SU-DHL-6 (cell line): Measurements from ENCODE around the gene NXPH4.

ENCODE experiments used
- H2AFZ ChIP-seq: fragments of 200-600 bp; sonication (generic); 2 replicates; pipeline ENCODE4 v1.6.1; 2014; ENCODE audit warnings: low read depth, mild to moderate bottlenecking, moderate library complexity, mixed read lengths, antibody characterized with exemption, low read length; ENCODE audit not compliant: severe bottlenecking
- H3F3A ChIP-seq: fragments of 200-600 bp; shearing (Covaris generic); 2 replicates; pipeline ENCODE4 v1.6.0; 2016; ENCODE audit warnings: antibody characterized with exemption, mild to moderate bottlenecking; ENCODE audit not compliant: insufficient read depth
- H3K27ac ChIP-seq: fragments of 200-600 bp; sonication (generic); 2 replicates; pipeline ENCODE4 v1.5.1; 2016; ENCODE audit warnings: low read depth, mild to moderate bottlenecking, low read length, moderate library complexity, mixed read lengths
- H3K27me3 ChIP-seq: fragments of 200-600 bp; sonication (generic), shearing (Covaris generic); 2 replicates; pipeline ENCODE4 v1.6.0; 2014; ENCODE audit warnings: mild to moderate bottlenecking, low read length
- H3K36me3 ChIP-seq: fragments of 200-600 bp; sonication (generic); 2 replicates; pipeline ENCODE4 v1.6.1; 2014; ENCODE audit warnings: mild to moderate bottlenecking, low read length, mixed read lengths
- H3K4me2 ChIP-seq: fragments of 300-600, 200-600 bp; shearing (Covaris generic), sonication (generic); 2 replicates; pipeline ENCODE4 v1.6.0; 2014; ENCODE audit warnings: low read length, low read depth, mild to moderate bottlenecking; ENCODE audit not compliant: poor library complexity, severe bottlenecking
- H3K4me3 ChIP-seq: fragments of 200-600 bp; sonication (generic); 2 replicates; pipeline ENCODE4 v1.5.1; 2014; ENCODE audit warnings: antibody characterized with exemption, low read length, mild to moderate bottlenecking, mixed read lengths; ENCODE audit not compliant: insufficient read depth, poor library complexity, severe bottlenecking
- H3K79me2 ChIP-seq: fragments of 200-600 bp; sonication (generic); 2 replicates; pipeline ENCODE4 v1.6.1; 2014; ENCODE audit warnings: mild to moderate bottlenecking, low read length, moderate library complexity; ENCODE audit not compliant: insufficient read depth
- H3K9ac ChIP-seq: fragments of 200-600 bp; sonication (generic); 2 replicates; pipeline ENCODE4 v1.7.0; 2014; ENCODE audit warnings: mild to moderate bottlenecking, low read length
- H3K9me2 ChIP-seq: fragments of 200-600 bp; sonication (generic); replicated peaks from 2 replicates; pipeline ENCODE4 v1.6.1; 2014; ENCODE audit warnings: low read length; ENCODE audit not compliant: insufficient read depth
- H3K9me3 ChIP-seq: fragments of 200-600 bp; sonication (generic); 2 replicates; pipeline ENCODE4 v1.6.1; 2014; ENCODE audit warnings: low read length, mixed read lengths; ENCODE audit not compliant: insufficient read depth
- H4K20me1 ChIP-seq: fragments of 200-600 bp; sonication (generic); 2 replicates; pipeline ENCODE4 v1.6.1; 2014; ENCODE audit warnings: low read depth, mild to moderate bottlenecking, antibody characterized with exemption, low read length, moderate library complexity, mixed read lengths
- CTCF ChIP-seq: fragments of 200-600 bp; sonication (generic); IDR thresholded peaks from one replicate; pipeline ENCODE4 v1.5.1; 2017; ENCODE audit warnings: antibody characterized with exemption, mild to moderate bottlenecking, low read length, moderate library complexity; ENCODE audit not compliant: insufficient read depth, poor library complexity, severe bottlenecking
- EZH2phosphoT487 ChIP-seq: fragments of 200-600 bp; sonication (generic), shearing (Covaris generic); conservative IDR thresholded peaks from 2 replicates; pipeline ENCODE4 v1.6.1; 2018; ENCODE audit warnings: mild to moderate bottlenecking, antibody characterized with exemption, low read length, moderate library complexity, mixed read lengths

NXPH4 gene

GRCh38 chr12:57203201-57203600, 13.4 kb upstream of the NXPH4 start:
- Histone ChIP-seq H4K20me1 (no peaks in the 10 kb centered on the region), H3K9ac (no peak overlapping the region), H3K79me2 (no peaks in the 10 kb centered on the region), H3K27ac (no peak overlapping the region), H3K27me3 (no peaks in the 10 kb centered on the region), H3K9me3 (no peaks in the 10 kb centered on the region), H2AFZ (no peak overlapping the region), H3K36me3 (no peaks in the 10 kb centered on the region), H3K4me2 (no peak overlapping the region), H3K9me2 (no peaks in the 10 kb centered on the region), H3K4me3 (no peak overlapping the region), H3F3A (no peaks in the 10 kb centered on the region)
- TF ChIP-seq EZH2phosphoT487 (no peak), CTCF (no peak)

GRCh38 chr12:57203791-57204190, 12.8 kb upstream of the NXPH4 start:
- H3K9ac ChIP-seq: no peak overlapping the region

GRCh38 chr12:57204454-57204853, 12.1 kb upstream of the NXPH4 start:
- Histone ChIP-seq H3K36me3 (no peaks in the 10 kb centered on the region), H4K20me1 (no peaks in the 10 kb centered on the region), H3K4me3 (no peak overlapping the region), H3K9me3 (no peaks in the 10 kb centered on the region), H3K9me2 (no peaks in the 10 kb centered on the region), H3K9ac (no peak overlapping the region), H3K4me2 (no peak overlapping the region), H3F3A (no peaks in the 10 kb centered on the region), H3K79me2 (no peaks in the 10 kb centered on the region), H3K27ac (no peak overlapping the region), H2AFZ (no peak overlapping the region), H3K27me3 (no peaks in the 10 kb centered on the region)
- no peak for TF ChIP-seq EZH2phosphoT487
- no peak for TF ChIP-seq CTCF

More at GRCh38 chr12:57203791-57204190, 12.8 kb upstream of the NXPH4 start:
- H3K36me3 ChIP-seq: no peaks in the 10 kb centered on the region
- H3K27ac ChIP-seq: no peak overlapping the region
- H3F3A ChIP-seq: no peaks in the 10 kb centered on the region
- no peak overlapping the region for H3K4me3 ChIP-seq
- H2AFZ ChIP-seq: no peak overlapping the region
- H3K9me3 ChIP-seq: no peaks in the 10 kb centered on the region
- H4K20me1 ChIP-seq: no peaks in the 10 kb centered on the region
- H3K4me2 ChIP-seq: no peak overlapping the region
- H3K27me3 ChIP-seq: no peaks in the 10 kb centered on the region
- H3K9me2 ChIP-seq: no peaks in the 10 kb centered on the region
- TF ChIP-seq EZH2phosphoT487 (no peak), CTCF (no peak)
- no peaks in the 10 kb centered on the region for H3K79me2 ChIP-seq
